Inflammatory macrophage (primary cell): ENCODE data around the gene M1AP.
"Not testable (repeated sequence)": the region's sequence is repeated elsewhere in the genome, so short reads cannot be mapped to it uniquely, and the experiment has no call there.

Source experiments
- DNase-seq, 2 donors: peaks; one replicate each; pipeline ENCODE4 v3.0.0-alpha.2; 2020 to 2022

M1AP gene

DNA sequence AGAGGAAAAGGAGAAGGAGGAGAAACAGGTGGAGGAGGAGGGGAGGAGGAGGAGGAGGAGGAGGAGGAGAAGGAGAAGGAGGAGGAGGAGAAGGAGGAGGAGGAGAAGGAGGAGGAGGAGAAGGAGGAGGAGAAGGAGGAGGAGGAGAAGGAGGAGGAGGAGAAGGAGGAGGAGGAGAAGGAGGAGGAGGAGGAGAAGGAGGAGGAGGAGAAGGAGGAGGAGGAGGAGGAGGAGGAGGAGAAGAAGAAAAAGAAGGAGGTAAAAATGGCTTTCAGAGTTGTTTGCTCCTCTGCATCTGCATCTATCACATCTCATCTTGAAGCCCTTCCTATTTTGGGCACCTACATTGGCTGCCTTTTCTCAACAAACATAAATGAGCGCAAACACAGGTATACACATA, 87.1 kb downstream of the M1AP start:
- not testable (repeated sequence) for DNase-seq

DNA sequence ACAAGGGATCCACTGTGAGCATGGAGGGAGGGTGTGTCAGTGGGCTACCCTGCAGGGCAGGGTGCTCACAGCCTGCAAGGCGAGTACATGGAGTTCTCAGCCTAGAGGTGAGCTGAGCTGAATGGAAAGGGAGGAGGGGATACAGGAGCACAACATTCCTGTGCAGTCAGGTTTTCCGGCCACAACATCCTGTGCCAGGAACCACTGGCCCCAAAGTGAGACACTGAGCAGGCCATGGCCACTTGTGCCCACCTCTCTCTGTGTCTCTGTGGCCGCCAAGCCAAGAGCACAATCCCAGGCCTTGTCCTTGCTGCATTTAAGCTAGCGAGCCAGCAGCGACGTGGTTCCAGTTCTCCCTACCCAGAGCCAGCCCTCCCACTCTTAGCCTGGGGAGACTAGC, 87.5 kb downstream of the M1AP start:
- DNase-seq: peak in 1 of 2 donors; percentile 46

DNA sequence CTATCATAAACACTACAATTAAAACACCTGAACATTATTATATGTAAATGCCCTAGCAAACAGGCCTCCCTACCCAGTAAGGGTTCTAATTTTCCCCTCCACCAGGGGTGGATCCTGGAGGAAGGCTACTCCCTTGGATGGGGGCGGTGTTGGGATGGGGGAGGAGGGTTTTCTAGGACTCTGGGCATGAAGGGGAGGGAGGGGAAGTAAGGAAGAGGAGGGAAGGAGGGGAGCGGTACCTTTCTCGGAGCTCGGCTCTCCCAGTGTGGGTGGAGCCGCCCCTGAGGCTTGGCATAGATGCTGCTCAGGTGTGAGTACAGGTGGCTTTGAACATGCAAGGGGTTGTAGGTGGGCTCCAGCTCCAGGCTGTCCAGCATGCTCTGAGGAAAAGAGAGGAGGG, 88.2 kb downstream of the M1AP start:
- no peak for DNase-seq

DNA sequence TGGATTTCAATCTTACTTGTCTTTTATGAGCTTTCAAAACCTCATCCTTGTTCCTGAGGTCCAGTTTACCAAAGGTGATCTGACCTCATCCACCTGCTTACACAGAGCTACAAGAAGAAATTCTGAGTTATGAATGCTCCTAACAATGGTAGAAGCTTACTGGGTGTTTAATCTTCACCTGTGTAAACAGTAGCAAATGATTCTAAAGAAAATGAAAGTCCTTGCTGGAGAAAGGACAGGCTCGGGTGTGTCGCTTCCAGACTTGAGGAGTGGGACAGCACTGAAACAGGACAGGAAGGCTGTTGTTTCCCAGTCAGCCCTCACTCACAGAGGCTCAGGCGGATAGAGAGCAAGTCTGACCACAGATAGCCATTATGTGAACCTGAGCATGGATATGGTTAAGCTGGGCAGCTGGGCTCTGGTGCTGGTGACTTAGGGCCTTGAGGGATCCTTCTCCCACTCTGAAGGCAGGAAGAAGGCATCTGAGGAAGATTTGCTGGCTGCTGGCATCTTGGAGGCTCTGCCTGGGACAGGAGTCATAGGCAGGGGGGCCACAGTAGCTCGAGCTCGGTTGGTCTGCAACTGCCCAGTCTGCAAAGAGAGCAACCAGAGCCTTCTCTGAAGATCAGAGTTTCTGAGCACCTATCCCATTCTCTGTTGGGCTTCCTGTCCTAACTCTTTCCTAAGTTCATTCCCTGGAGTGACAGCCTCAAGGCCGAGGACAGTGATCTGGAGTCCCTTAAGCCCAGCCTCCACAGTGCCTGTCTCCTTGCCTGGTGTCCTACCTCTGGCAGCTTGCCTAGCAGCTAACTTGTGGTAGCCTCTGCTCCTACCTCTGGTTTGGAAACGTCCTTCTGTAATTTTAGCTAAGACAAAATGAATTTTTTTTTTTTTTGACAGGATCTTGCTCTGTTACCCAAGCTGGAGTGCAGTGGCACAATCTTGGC, 89.6 kb downstream of the M1AP start:
- DNase-seq: no peak

DNA sequence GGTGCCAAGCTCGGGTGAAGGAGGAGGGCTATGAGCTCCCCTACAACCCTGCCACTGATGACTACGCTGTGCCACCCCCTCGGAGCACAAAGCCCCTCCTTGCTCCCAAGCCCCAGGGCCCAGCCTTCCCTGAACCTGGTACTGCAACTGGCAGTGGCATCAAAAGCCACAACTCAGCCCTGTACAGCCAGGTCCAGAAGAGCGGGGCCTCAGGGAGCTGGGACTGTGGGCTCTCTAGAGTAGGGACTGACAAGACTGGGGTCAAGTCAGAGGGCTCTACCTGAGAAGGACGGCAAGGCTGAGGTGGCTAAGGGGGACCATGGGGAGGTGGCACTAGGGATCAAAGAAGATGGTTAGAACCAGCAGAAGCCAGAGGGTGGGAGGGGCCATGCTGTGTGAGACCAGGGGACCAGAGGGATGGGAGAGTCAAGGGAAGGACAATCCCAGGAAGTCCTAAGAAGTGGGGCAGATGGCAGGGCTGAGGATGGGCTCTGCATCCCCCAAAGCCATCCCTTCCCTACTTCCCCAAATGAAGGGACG, 91.2 kb downstream of the M1AP start:
- no peak for DNase-seq

DNA sequence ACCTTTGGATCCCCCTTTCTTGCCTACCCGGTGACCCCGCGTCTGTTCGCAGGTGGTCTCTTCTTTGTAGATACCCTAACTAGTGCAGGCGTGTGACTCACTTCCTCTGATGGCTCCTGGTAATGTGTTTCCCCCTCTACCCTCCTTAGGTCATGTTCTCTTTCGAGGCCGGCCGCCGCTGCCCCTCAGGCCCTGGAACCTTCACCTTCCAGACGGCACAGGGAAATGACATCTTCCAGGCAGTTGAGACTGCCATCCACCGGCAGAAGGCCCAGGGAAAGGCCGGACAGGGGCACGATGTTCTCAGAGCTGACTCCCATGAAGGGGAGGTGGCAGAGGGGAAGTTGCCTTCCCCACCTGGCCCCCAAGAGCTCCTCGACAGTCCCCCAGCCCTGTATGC, 92.0 kb downstream of the M1AP start:
- DNase-seq: peak in 1 of 2 donors; percentile 35

DNA sequence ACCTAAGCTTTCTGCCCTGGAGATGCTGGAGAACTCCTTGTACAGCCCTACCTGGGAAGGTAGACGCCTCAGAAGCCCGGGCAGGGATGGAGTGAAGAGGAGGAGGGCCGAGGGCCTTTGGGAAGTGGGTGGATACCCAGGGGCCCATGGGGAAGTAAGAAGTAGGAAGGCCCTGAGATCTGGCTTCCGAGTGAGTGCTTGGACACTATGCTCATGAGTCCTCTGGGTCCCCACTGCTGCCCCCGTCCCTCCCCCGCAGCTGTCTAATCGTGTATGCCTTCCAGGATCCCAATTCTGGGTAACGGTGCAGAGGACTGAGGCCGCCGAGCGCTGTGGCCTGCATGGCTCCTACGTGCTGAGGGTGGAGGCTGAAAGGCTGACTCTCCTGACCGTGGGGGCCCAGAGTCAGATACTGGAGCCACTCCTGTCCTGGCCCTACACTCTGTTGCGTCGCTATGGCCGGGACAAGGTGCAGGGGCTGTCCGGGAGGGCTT, 92.5 kb downstream of the M1AP start:
- DNase-seq: peak; percentile 78 to 91

DNA sequence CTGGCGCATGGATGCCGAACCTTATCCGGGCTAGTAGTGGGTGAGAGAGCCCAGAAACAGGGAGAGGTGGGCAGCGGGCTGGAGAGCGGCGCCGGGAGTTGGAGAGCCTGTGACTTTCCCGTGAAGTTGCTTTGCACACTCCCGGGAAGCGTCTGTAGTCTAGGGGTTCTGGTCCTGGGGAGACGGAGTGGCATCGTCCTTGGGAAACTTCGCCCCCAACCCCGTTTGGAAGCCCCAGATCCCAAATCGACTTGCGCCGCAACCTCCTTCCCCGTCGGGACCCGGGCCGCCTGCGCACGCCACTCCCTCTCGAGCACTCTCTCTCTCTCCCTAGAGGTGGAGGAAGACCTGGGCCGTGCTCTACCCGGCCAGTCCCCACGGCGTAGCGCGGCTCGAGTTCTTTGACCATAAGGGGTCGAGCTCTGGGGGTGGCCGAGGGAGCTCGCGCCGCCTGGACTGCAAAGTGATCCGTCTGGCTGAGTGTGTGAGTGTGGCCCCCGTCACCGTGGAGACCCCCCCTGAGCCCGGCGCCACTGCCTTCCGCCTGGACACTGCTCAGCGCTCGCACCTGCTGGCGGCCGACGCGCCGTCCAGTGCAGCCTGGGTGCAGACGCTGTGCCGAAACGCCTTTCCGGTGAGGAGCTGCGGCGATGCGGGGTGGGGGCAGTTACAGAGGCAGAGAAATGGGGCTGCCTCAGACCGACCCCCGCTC, 93.2 kb downstream of the M1AP start:
- DNase-seq: peak; percentile 34 to 43

DNA sequence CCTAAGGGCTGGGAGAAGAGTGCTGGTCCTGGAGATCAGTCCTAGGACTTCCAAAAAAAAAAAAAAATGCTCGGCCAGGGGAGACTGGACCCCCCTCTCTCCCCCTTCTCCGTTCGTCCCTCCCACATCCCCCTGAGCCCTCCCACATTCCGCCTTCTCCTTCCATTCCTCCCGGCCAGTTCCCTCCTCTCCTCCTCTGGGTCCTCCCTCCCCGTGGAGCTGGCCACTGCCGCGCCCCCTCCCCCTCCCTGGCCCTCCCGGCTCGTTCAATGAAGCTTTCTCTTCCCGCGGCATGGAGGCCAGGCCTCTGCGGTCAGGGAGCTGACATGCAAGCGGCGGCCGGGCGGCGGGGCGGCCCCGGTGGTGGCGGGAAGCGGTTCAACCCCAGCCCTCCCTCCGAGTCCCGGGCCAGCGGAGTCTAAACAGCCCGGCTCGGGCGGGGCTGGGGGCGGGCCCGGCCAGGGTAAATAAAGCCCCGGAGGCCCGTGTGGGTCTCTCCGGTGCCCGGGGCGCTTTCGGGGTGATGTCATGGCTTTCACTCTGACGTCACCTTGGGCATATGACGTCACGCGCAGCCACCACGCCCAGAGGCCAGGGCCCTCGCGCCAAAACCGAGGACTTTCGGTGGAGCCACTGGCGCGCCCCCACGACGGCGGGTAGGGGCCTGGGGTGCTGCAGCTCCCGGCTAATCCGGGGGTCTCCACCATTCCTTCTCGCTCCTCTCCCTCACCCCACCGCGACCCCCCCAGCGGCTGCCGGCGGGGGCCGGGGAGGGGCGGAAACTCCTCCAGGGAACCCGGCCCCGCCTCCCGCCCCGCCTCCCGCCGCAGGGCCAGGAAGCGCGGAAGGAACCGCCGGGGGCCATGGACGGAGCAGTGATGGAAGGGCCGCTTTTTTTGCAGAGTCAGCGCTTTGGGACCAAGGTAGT, 94.0 kb downstream of the M1AP start, which contains the start of the genes DOK1 and LOXL3:
DOK1 (plus strand) TSS at position 829 of the 928 bp plus-strand sequence; CDS start at position 864, 35 bp downstream.
LOXL3 (minus strand) TSS at position 51 of the 928 bp plus-strand sequence. CDS start 1,308 bp downstream, outside the sequence.
- peak; percentile 79 to 90 for DNase-seq

DNA sequence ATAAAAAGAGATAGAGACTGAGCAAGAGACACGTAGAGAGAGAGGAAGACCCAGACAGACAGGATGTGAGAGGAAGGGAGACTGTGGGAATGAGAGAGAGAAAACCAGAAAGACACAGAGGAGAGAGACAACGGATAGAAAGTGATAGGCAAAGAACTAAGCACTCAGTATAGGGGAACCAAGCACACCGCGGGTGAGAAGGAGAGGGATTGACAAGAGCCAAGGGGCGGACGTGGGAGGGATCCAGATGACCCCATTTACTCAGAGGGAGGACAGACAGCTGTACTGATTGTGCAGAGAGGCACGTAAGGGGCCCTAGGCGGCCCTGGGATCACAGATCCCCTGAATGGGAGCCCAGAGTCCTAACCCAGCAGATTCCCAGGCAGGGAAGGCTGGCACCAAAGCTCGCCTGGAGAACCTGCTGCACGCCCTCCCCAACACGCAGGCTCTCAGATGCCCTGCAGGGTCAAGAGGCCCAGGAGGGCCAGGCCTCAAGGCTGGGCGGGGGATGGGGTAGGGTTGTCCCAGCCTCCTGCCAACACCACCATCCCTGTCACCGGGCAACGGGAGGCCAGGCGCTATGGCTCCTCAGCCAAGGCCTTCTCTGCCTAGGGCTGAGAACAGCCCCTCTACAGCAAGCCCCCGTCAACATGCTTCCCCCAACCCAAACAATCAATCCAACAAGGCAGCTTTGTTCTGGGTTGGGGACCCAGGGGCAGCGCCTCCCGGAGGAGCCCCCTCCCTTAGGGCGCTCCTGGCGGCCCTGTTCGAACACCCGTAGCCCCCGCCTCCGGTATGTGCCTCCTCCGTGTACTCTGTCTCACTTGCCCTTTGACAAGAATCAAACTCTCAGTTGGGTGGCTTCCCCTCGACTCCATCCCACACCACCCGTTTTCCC, 95.0 kb downstream of the M1AP start:
- no peak for DNase-seq

DNA sequence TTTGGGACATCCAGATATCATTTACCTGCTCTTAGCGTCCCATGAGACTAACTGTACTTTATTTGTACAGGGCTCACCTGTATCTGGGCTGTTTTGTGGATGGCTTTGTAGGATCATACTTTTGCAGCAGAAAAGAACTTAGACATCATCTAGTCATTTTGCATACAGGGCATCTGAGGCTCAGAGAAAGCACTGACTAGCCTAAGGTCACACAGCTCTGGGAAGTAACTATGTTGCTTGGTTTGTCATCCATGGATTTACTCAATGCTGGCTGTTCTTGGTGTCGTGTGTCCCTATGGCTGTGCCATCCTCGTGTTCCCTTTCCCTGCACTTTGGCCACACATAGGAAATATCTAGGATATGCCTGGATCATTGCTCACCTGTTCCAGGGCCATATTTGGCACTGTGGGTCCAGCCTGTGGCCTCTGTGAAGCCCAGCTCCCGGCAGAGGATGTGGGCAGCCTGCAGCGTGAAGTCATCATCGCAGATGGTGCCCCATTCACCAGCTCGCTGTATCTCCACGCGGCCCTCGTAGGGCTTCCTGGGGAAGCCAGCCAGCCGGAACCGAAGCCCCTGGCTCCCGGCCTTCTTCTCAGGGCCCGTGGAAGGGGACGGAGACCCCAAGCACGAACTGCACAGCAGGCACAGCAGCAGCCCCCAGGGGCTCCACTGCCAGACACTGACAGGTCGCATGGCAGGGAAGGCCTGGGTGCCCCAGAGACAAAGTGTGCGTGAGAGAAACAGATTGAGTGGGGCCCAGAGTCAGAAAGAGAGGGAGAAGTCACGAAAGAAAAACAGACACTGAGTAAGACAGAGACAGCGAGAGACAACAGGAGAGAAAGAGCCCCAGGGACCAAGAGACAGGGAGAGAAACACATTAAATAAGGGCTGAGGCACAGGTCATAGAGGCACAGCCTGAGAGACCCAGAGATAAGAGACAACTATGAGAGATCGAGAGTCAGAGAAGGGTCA, 95.9 kb downstream of the M1AP start:
- DNase-seq: no peak

DNA sequence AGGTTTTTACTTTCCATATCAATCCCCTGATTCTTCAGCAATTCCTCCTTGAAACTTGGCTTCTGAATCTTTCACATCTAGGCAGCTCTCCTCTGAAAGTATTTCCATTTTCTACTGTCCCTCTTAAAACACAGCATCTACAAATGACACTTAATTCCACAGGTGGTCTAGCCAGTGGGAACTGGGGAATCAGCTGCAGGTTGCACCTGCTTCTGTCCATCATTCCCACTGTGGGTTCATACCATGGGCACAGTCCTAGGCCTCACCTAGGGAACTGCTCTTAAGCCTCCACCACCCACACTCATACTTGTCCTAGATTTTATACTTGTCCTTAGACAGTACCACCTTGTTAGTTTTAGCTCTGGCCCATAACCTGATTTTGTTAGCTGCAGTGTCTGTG, 96.6 kb downstream of the M1AP start:
- no peak for DNase-seq

DNA sequence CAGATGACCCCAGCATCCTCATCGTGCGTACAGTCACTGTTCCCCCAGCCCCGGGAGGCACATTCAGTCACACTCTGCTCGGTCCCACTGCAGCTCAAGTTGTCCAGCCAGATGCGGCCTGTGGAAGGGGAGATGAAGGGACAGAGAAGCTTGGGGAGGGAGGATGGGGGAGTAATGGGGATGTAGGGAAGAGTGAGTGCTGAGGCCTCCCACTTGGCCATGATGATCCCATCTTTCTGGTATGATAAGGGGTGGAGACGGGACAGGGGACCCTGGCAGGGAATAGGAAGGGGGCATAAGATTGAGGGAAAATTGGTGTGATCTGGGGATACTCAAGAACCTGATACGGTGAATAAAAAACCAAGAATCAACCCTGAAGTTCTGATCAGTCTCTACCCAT, 97.9 kb downstream of the M1AP start:
- DNase-seq: no peak

DNA sequence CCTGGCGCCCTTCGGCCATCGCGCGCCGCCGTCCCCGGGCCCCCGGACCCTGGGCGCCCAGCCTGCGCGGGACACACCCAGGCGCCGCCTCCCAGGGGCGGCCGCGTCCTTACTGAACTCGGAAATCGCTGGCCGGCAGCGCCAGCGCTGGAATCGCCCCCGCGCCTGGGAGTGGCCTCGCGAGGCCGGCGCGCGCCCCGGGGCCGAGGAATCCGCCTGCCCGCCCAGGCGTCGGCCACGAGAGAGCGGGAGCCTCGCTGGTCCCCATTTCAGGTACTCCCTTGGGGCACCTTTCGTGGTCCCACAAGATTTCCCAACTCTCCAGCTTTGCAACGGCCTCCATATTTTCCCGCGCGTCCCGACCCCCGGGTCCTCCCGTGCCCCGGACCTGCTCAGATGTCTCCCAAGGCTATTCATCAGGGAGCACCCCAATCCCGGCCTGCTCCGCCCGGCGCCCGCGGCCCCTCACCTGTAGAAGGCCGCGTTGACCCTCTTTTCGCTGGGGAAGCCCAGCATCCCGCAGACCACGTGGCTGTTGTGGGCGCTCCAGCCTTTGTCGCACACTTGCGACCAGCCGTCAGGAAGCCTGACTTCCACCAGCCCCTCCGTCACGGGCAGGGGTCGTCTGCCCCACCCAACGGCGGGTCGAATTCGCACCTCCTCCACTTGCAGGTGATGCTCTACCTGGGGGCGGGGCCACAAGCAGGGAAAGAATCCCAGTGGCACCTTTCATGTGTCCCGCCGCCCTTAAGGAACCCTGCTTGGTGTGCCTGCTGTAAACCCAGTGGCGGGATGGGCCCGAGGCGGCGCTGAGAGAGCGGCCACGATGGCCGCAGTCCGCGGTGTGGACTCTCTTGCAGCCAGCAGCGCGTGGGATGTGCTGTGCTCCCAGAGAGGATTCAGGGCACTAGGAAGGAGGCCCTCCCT, 99.0 kb downstream of the M1AP start:
- DNase-seq: peak; percentile 70 to 88

DNA sequence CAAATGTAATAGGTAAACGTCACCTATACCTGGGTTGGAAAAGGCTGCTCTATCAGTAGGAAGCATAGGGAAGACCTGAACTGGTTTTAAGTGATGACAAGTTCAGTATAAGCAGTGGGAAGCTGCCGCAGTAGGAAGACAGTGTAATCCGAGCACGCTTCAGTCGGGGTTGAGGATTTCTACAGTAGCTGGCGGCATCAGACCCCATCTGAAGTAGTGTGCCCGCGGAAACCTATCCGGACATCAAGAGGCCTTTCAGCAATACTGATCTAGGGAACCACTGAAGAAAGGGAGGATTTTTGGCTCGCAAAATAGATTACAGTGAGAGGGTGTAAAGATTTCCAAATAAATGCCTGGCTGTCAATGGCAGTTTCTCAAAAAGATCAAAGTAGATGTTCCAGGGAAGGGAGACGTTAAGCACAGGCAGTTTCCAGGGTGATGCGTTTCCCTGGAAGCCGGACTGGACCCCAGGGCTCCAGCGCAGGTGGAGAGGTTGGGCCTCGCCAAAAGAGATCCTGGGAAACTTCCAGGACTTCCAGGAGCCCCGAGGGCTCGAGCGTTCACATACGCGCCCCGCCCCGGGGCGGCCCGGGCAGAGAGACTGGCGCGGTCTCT, 99.7 kb downstream of the M1AP start:
- no peak for DNase-seq

DNA sequence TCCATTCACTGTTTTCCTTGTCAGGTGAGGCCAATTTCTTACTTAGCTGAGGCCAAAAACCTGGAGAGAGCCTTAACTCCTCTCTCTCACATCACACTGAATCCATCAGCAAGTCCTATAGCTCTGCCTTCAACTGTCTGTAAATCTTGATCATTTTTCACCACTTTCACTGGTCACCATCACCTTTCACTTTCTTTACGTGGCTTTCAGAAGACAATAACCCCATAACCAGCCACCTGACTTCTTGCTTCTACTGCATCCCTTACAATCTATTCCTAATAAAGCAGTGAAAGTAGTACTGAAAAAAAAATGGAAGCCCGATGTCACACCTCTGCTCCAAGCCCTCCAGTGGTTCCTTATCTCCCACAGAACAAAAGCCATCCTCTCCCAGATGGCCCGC, 102.1 kb downstream of the M1AP start:
- no peak for DNase-seq

DNA sequence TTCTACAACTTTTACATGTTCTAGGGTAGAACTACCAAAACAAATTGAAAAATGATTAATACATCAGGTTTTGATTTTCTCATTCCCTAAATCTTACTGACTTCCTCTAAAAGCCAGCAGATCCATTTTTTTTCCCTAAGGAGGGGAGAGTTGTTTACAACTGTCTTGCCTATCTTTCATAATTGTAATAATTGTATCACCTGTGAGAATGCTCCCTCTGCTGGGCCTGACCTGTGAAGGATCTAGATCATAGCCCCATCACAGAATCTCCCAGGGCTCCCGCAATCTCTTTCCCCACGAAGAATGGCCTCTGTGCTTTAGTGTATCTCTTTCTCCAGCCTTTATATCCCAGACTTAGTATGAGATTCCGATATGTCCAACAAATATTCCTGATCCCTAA, 103.5 kb downstream of the M1AP start:
- no peak for DNase-seq

DNA sequence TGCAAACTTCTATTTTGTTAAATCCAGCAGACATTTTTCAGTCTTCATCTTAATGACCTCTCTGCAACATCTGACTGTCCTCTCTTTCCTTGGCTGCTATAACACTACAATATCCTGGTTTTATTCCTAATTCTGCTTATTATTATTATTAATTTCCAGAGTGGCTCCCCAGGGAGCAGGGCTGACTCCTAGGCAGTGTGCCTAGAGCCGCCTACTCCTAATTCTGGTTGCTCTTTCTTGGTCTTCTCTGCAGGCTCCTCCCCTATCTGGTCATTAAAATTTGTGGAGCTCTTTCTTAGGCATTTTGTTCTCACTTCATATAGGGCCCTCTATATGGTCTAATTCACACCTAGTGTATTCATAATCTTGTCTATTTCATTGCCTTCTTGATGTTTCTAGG, 105.2 kb downstream of the M1AP start:
- DNase-seq: no peak
